Kidney (tissue), 14 donors: ENCODE measurements around the gene CDK5RAP2. TPM values are rescaled to one million over a fixed set of nuclear protein-coding genes. Genes with fewer than 3 reads are reported as not detected.

Experiments used
- DNase-seq, 5 donors: peaks; one replicate each; pipeline ENCODE4 v3.0.0-alpha.2; 2013 to 2020
- FAIRE-seq: peaks from 2 replicates; lab custom pipeline; 2012; peaks lifted over from hg19 to GRCh38; lab: Jason Lieb, UNC
- H3K27ac ChIP-seq, 2 donors: one replicate each; pipeline ENCODE4 v1.7.0; 2013; ENCODE audit warnings: low read depth in 2 of 2, low read length in 2 of 2, inconsistent platforms in 1 of 2
- H3K27me3 ChIP-seq: one replicate; pipeline ENCODE4 v1.7.1; 2013; ENCODE audit warnings: low read length, inconsistent platforms; ENCODE audit not compliant: control insufficient read depth, insufficient read depth
- H3K36me3 ChIP-seq, 3 donors: one replicate each; pipeline versions ENCODE4 v1.7.0 to v1.7.1; 2013; ENCODE audit warnings: low read length in 3 of 3, control low read depth in 1 of 3, inconsistent platforms in 1 of 3; ENCODE audit not compliant: insufficient read depth in 3 of 3, control insufficient read depth in 2 of 3
- H3K4me1 ChIP-seq, 3 donors: one replicate each; pipeline versions ENCODE4 v1.7.0 to v1.7.1; 2013; ENCODE audit warnings: low read length in 3 of 3, inconsistent platforms in 1 of 3, low read depth in 1 of 3; ENCODE audit not compliant: control insufficient read depth in 2 of 3, insufficient read depth in 2 of 3
- H3K4me3 ChIP-seq, 3 donors: one replicate each; pipeline versions ENCODE4 v1.7.0 to v1.8.1; 2013; ENCODE audit warnings: low read length in 3 of 3, control low read depth in 1 of 3, inconsistent platforms in 1 of 3
- H3K9ac ChIP-seq, 3 donors: one replicate each; pipeline versions ENCODE4 v1.7.0 to v1.7.1; 2013; ENCODE audit warnings: low read length in 3 of 3, control low read depth in 1 of 3, inconsistent platforms in 1 of 3
- H3K9me3 ChIP-seq, 3 donors: one replicate each; pipeline versions ENCODE4 v1.7.0 to v1.7.1; 2013; ENCODE audit warnings: low read length in 3 of 3, control low read depth in 1 of 3, inconsistent platforms in 1 of 3; ENCODE audit not compliant: control insufficient read depth in 2 of 3, insufficient read depth in 1 of 3
- CTCF ChIP-seq: IDR thresholded peaks from 3 replicates; pipeline ENCODE4 v1.5.1; 2012; ENCODE audit warnings: mild to moderate bottlenecking, moderate library complexity, borderline replicate concordance; ENCODE audit not compliant: insufficient read depth; ENCODE audit errors: extremely low read depth
- intact Hi-C: fragments of 100-400 bp; cut with DNase I; formaldehyde crosslinking; loops from one replicate; pipeline ENCODE4 v1.11.1; 2022
- polyA plus RNA-seq: library from polyadenylated mRNA; stranded (reverse); fragments of 350-450 nt; fragmentation: Illumina TruSeq; extraction: RNeasy Lipid Tissue Mini Kit (QIAGEN cat#74804); gene quantifications from one replicate; pipeline ENCODE4 v1.2.3, GENCODE V29; 2014; ENCODE audit warnings: low read depth, low replicate concordance; ENCODE audit not compliant: insufficient read depth
- total RNA-seq: library from RNA; stranded (reverse); fragmentation: NEBNext Ultra II Directional; extraction: Animal tissue kit (Norgen Biotek cat#: 25700); gene quantifications from one replicate; pipeline ENCODE4 v1.2.1, GENCODE V29; 2021
- donor health status: control.
- donor health status: control.
- donor health status: control.
- donor health status: control.
- donor health status: control.
- donor health status: DM: yes; HTN: yes; CAD: no.
- donor health status: Normal renal cell carcinoma (clear cell type).

Gene CDK5RAP2
- total and polyA plus RNA-seq, 2 donors from 2014 or later, result 20.9 to 35.3 TPM

- no peak for DNase-seq
These were observed 7.5 kb downstream of the CDK5RAP2 start for GRCh38 chr9:120572472-120572871.

GRCh38 chr9:120571443-120572257 lies 8.3 kb downstream of the CDK5RAP2 start:
- no peak overlapping the region for H3K9ac ChIP-seq
- H3K27ac ChIP-seq, result no peak overlapping the region
- no peaks in the 10 kb centered on the region for H3K27me3 ChIP-seq
- H3K9me3 ChIP-seq, result no peaks in the 10 kb centered on the region
- DNase-seq (no peak), FAIRE-seq (no peak)
- H3K4me1 ChIP-seq, result peaks cover 0 to 2% (median 0%) of the 10 kb centered on the region in 3 donors
- TF ChIP-seq CTCF, result no peak
- intact Hi-C loops, result no loop called here
- no peak overlapping the region for H3K4me3 ChIP-seq
- H3K36me3 ChIP-seq, result peaks cover 12 to 35% (median 29%) of the 10 kb centered on the region in 3 donors

More at GRCh38 chr9:120572472-120572871, 7.5 kb downstream of the CDK5RAP2 start:
- intact Hi-C loops, result no loop called here
- H3K4me3 ChIP-seq, result no peak overlapping the region
- peaks cover 0 to 2% (median 0%) of the 10 kb centered on the region in 3 donors for H3K4me1 ChIP-seq
- no peak for TF ChIP-seq CTCF
- no peak for FAIRE-seq
- no peaks in the 10 kb centered on the region for H3K27me3 ChIP-seq
- no peak overlapping the region for H3K27ac ChIP-seq
- no peaks in the 10 kb centered on the region for H3K9me3 ChIP-seq
- H3K36me3 ChIP-seq, result peaks cover 9 to 31% (median 26%) of the 10 kb centered on the region in 3 donors
- no peak overlapping the region for H3K9ac ChIP-seq

- no peak for TF ChIP-seq CTCF
- Histone ChIP-seq H3K27me3 (no peaks in the 10 kb centered on the region), H3K36me3 (peaks cover 12 to 35% (median 29%) of the 10 kb centered on the region in 3 donors), H3K4me3 (no peak overlapping the region), H3K4me1 (peaks cover 0 to 2% (median 0%) of the 10 kb centered on the region in 3 donors), H3K9me3 (no peaks in the 10 kb centered on the region), H3K27ac (no peak overlapping the region), H3K9ac (no peak overlapping the region)
- FAIRE-seq (no peak), DNase-seq (no peak)
- intact Hi-C loops, result no loop called here
These were observed 9.7 kb downstream of the CDK5RAP2 start for GRCh38 chr9:120570296-120570695.
